ENCODE results near the gene ASCL3.
"Not testable (repeated sequence)": the region's sequence is repeated elsewhere in the genome, so short reads cannot be mapped to it uniquely, and the experiment has no call there.

ASCL3 gene

GRCh38 chr11:8947230-8947943 lies 4.6 kb upstream of the ASCL3 start:
- no peak for DNase-seq (ENCODE audit: low spot score)

- no peak for DNase-seq (ENCODE audit: low spot score)
Measured at GRCh38 chr11:8941341-8942103, 1.3 kb downstream of the ASCL3 start.

- DNase-seq (ENCODE audit: low spot score): no peak
Measured at GRCh38 chr11:8937659-8938058, 5.2 kb downstream of the ASCL3 start.

GRCh38 chr11:8937159-8937558 lies 5.7 kb downstream of the ASCL3 start:
- no peak for DNase-seq (ENCODE audit: low spot score)

- DNase-seq (ENCODE audit: low spot score): not testable (repeated sequence)
Measured at GRCh38 chr11:8935789-8936188, 7.0 kb downstream of the ASCL3 start.

GRCh38 chr11:8934742-8935488 lies 7.9 kb downstream of the ASCL3 start:
- peak; percentile 77 for DNase-seq (ENCODE audit: low spot score)

GRCh38 chr11:8933931-8934330 lies 8.9 kb downstream of the ASCL3 start:
- DNase-seq (ENCODE audit: low spot score): no peak

GRCh38 chr11:8932564-8933180 lies 10.1 kb downstream of the ASCL3 start, which contains the start of gene C11orf16:
Gene C11orf16, minus strand, starts transcription at chr11:8932947. Its CDS starts 639 bp downstream, at chr11:8932308.
- no peak for DNase-seq (ENCODE audit: low spot score)

GRCh38 chr11:8930456-8931175 lies 12.2 kb downstream of the ASCL3 start:
- DNase-seq (ENCODE audit: low spot score): no peak

GRCh38 chr11:8928981-8929615 lies 13.7 kb downstream of the ASCL3 start:
- no peak for DNase-seq (ENCODE audit: low spot score)

GRCh38 chr11:8928205-8928604 lies 14.6 kb downstream of the ASCL3 start:
- DNase-seq (ENCODE audit: low spot score): no peak

- DNase-seq (ENCODE audit: low spot score): no peak
Measured at GRCh38 chr11:8927233-8927632, 15.6 kb downstream of the ASCL3 start.

GRCh38 chr11:8926236-8926635 lies 16.6 kb downstream of the ASCL3 start:
- DNase-seq (ENCODE audit: low spot score): no peak

GRCh38 chr11:8925711-8926110 lies 17.1 kb downstream of the ASCL3 start:
- DNase-seq (ENCODE audit: low spot score): no peak

- DNase-seq (ENCODE audit: low spot score): no peak
Measured at GRCh38 chr11:8922691-8923090, 20.1 kb downstream of the ASCL3 start.

GRCh38 chr11:8917157-8917825 lies 25.5 kb downstream of the ASCL3 start:
- peak; percentile 87 for DNase-seq (ENCODE audit: low spot score)

GRCh38 chr11:8914661-8915018 lies 28.2 kb downstream of the ASCL3 start:
- no peak for DNase-seq (ENCODE audit: low spot score)

- no peak for DNase-seq (ENCODE audit: low spot score)
Measured at GRCh38 chr11:8913961-8914660, 28.7 kb downstream of the ASCL3 start.

GRCh38 chr11:8911029-8911823 lies 31.6 kb downstream of the ASCL3 start, which contains the start of gene AKIP1:
Gene AKIP1, plus strand, starts transcription at chr11:8911189. Its CDS starts 261 bp downstream, at chr11:8911450.
- DNase-seq (ENCODE audit: low spot score): peak; percentile 96

Measured in hepatic stellate cell (primary cell).